Amniotic stem cell (primary cell): ENCODE results near the gene ATP6V0B.

Experiments
- DNase-seq: peaks from one replicate; lab custom pipeline; 2025; lab: John Stamatoyannopoulos, UW

The ATP6V0B gene

DNA sequence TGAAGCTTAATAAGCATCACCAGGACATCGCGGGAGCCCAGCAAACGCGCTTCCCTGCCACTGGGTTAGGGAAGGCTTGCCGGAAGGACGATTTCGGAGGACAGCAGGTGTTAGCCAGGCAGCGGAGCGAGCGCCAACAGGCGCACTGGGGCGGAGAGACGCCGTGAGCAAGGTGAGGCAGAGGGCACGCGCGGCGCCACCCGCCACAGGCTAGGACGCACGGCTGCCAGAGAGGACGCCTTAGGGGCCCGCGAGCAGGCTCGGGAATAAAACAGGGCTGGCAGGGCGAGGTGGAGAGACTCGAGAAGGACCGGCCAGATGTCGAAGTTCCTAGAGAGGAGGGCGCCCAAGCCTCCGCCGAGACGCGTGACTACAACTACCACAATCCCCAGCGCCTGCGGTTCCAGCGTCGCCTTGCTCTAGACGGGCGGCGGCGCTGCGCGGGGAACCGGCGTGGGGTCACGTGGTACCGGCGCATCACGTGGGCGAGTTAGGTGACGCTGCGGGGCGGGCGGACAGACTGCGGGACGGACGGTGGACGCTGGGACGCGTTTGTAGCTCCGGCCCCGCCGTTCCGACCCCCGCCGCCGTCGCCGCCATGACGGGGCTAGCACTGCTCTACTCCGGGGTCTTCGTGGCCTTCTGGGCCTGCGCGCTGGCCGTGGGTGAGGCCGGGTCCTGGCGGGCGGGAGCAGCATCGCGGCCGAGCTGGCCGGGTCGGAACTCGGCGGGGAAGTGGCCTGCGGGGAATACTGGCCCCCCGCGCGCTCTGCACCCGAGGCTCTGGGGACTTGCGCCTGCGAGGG is at the start of gene ATP6V0B:
Gene ATP6V0B (plus strand): TSS at position 518 of the 806 bp plus-strand sequence. CDS start 81 bp downstream, at position 599.
- peak; percentile 89 for DNase-seq

DNA sequence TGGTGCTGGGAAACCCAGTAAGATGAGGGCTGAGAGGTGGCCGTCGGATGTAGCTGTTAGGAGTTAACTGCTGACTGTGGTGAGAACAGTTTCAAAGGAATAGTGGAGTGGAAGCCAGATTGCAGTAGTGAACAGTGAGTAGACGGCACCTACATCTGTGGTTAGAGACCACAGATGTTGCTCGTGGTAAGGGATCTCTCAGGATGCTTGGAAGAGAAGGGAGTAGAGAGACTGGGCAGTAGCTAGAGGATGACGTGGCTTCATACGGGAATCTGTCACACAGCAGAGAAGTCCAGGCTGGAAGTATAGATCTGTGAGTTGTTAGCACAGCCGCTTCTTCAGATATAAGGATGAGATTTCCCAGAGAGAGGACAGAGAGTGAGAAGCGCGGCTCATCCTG is 48.9 kb upstream of the ATP6V0B start:
- no peak for DNase-seq

DNA sequence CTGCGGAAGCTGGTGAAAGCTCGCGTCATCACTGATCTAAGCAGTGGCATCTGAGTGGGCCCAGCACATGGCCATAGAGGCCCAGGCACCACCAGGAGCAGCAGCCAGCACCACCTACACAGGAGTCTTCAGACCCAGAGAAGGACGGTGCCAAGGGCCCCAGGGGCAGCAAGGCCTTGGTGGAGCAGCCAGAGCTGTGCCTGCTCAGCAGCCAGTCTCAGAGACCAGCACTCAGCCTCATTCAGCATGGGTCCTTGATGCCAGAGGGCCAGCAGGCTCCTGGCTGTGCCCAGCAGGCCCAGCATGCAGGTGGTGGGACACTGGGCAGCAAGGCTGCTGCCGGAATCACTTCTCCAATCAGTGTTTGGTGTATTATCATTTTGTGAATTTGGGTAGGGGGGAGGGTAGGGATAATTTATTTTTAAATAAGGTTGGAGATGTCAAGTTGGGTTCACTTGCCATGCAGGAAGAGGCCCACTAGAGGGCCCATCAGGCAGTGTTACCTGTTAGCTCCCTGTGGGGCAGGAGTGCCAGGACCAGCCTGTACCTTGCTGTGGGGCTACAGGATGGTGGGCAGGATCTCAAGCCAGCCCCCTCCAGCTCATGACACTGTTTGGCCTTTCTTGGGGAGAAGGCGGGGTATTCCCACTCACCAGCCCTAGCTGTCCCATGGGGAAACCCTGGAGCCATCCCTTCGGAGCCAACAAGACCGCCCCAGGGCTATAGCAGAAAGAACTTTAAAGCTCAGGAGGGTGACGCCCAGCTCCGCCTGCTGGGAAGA is 44.4 kb upstream of the ATP6V0B start:
- no peak for DNase-seq

DNA sequence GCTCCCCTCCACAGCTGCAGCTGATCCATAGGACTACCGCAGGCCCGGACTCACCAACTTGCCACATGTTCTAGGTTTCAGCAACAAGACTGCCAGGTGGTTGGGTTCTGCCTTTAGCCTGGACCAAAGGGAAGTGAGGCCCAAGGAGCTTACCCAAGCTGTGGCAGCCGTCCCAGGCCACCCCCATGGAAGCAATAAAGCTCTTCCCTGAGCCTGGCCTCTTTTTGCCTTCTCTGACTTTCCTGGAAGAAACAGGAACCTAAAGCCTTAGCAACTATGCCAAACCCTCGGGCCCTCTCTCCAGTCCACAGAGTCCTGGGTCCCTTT is 43.8 kb upstream of the ATP6V0B start:
- no peak for DNase-seq

DNA sequence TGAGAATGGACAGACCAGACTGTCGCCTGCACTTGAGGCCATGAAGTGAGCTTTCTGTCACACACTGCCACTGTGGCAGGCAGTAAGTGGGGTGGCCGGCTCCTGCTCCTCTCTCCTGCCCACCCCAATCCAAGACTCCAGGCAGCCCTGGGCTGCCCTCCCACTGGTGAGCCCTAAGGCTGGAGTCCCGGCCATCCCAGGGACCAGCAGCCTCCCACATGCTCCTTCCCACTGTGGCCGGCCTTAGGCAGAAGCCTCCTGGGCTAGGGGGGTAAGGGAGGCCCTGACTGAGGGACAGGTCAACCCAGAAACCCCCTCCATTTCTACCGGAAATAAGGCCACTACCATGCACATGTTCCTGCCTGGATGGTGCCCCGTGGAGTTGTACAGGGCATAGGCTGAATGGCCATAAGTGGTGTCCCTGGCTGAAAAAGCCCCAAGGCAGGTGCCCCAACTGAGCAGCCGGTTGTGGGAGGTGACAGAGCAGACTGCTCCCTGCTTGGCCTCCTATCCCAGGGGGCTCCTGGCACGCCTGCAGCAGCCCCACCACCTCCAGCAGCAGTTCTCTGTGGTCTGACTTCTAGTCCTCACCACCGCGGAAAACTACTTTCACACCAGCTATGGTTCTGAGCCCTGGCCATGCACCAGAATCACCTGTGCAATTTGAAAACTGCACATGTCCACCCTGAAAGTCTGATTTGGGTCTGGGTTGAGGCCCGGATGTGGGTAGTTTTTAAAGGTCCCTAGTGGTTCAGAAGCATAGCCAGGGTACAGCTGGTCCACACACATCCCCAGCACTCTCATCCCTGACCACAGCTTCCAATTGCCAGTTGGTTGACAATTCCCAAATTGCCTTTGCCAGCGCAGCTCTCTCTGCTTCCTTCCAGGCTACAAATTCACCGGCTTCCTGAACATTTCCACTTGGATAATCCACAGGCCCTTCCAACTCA is 42.8 kb upstream of the ATP6V0B start:
- DNase-seq: no peak

DNA sequence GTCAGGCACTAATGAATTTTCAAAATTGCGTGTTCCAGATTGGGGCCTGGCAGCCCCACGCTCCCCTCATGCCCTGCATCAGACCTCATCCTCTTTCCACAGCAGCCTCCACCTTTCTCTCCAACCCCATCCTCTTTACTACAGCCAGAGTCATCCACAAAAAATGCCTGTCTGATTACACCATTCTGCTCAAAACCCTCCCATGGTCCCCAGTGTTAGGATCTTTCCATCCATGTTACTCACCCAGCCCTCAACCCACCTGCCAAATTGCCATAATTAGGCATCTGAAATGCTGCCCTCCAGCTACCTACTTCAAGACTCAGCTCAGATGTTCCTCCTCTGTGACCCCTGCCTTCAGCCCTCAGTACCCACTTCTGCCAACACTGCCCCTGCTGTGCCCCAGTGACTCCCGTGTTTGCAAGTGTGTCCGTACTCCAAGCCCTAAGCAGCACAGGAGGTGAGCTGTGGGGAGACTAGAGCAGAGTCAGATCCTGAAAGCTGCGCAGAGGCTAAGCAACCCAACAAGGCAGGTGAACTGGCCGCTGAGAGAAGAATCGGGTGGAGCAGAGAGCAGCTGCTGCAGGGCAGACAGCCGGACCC is 41.9 kb upstream of the ATP6V0B start:
- no peak for DNase-seq

DNA sequence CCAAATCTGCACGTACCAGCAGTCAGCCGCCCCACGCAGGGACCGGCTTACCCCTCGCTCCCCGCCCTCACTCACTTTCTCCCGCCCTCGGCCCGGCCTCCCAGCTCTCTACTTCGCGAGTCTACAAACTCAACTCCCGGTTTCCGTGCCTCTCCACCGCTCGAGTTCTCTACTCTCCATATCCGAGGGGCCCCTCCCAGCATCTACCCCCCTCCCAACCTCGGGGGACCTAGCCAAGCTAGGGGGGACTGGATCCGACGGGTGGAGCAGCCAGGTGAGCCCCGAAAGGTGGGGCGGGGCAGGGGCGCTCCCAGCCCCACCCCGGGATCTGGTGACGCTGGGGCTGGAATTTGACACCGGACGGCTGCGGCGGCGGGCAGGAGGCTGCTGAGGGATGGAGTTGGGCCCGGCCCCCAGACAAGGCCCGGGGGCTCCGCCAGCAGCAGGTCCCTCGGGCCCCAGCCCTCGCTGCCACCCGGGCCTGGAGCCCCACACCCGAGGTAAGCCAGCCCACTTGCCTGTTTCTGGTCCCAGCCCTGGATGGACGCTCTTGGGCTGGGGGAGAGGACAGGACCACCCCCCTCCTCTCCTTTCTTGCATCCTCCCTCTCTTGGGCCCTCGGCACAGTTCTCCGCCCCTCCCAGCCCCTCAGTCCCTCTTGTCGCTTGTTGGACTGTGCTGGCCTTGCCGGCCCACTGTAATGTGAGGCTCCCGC is 41.2 kb upstream of the ATP6V0B start, which contains the start of gene ARTN:
Gene ARTN (plus strand): TSS at position 416 of the 715 bp plus-strand sequence. CDS start 1,856 bp downstream, outside the sequence.
- no peak for DNase-seq

DNA sequence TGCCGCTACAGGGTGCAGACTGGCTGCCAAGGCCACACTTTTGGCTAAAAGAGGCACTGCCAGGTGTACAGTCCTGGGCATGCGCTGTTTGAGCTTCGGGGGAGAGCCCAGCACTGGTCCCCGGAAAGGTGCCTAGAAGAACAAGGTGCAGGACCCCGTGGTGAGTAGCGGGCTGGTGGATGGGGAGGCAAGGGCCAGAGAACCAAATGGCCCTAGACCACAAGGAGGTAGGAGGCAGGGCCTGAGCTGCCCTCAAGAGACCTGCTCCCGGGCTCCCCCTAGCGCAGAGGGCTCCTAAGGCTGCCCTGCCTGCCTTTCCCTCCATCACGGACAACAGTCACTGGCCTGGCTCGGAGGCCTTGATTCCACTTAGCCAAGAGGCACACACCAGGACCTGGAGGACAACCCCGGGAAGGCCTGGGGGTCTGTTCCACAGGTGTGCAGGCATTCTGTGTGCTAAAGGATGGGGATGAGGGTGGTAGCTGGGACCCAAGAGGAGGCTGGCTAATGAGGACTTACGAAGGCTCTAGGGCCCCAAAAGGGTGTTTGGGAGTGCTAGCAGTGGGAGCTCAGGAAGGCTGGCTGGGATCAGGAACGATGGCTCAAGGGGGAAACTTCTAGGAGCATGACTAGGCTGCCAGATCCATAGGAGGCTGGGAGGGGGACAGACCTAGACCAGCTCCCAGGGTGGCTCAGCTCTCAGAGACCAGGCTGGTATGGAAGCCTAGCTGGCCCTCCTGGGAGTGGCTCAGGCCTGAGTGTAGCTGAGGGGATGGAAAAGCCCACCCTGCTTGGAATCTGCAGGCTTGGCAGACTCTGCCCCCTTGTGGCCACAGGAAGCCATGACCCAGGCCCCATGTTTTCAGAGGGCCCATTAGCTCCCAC is 40.4 kb upstream of the ATP6V0B start:
- DNase-seq: peak; percentile 20

DNA sequence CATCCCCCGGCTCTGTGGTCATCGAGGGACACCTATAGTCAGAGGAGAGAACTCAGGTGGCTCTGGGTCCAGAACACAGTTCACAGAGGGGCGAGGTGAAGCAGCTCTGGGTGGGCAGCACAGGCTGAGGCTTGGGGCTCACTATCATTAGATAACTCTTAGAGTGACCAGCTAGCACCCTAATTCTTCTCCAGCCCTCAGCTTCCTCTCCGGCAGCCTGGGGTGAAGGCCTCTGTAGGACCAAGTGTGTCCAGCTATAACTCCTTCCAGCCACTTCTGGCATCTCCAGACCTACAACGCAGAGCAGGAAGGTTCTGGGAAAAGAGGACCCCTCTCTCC is 39.8 kb upstream of the ATP6V0B start:
- no peak for DNase-seq

DNA sequence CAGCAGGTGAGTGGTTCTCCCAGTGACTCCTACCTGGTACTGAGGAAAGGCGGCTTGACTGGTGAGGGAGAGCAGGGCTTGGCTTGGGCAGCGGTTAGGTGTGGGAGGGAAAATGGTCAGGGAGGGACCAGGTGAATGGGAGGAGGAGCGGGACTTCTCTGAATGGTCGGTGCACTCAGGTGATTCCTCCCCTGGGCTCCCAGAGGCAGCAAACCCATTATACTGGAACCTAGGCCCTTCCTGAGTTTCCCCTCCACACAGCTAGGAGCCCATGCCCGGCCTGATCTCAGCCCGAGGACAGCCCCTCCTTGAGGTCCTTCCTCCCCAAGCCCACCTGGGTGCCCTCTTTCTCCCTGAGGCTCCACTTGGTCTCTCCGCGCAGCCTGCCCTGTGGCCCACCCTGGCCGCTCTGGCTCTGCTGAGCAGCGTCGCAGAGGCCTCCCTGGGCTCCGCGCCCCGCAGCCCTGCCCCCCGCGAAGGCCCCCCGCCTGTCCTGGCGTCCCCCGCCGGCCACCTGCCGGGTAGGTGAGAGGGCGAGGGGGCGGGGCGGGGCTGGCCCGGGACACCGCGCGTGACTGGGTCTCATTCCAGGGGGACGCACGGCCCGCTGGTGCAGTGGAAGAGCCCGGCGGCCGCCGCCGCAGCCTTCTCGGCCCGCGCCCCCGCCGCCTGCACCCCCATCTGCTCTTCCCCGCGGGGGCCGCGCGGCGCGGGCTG is 38.9 kb upstream of the ATP6V0B start:
- no peak for DNase-seq

DNA sequence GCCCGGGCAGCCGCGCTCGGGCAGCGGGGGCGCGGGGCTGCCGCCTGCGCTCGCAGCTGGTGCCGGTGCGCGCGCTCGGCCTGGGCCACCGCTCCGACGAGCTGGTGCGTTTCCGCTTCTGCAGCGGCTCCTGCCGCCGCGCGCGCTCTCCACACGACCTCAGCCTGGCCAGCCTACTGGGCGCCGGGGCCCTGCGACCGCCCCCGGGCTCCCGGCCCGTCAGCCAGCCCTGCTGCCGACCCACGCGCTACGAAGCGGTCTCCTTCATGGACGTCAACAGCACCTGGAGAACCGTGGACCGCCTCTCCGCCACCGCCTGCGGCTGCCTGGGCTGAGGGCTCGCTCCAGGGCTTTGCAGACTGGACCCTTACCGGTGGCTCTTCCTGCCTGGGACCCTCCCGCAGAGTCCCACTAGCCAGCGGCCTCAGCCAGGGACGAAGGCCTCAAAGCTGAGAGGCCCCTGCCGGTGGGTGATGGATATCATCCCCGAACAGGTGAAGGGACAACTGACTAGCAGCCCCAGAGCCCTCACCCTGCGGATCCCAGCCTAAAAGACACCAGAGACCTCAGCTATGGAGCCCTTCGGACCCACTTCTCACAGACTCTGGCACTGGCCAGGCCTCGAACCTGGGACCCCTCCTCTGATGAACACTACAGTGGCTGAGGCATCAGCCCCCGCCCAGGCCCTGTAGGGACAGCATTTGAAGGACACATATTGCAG is 38.2 kb upstream of the ATP6V0B start:
- DNase-seq: no peak

DNA sequence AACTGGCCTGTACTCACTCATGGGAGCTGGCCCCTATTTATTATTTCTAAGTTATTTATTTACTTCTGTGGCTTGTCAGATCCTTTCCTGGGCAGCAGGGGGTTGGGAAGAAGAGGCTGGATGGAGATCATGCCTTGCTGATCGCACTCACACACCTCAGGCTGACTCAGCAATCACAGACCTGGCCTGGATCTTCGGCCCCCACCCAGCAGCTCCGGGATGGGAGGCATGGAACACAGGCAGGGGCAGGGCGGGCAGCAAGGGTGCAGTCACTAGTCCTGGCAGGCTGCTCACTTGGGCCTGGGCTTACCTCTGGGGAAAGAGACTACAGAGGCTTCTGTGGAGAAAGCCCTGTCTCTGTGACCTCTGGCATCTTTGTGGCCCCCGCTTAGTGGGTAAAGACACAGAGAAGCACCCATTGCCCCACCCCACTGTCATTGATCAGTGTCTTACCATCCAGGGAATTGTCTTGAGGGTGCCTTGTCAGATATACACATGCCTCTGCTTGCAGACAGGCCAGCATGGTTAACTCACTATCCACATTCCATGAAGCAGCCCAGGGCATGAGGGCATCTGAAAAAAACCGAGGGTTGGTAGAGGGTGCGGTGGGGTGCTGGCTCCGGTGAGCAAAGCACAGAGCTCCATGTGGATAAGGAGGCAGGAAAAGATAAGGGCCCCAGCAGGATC is 37.4 kb upstream of the ATP6V0B start:
- DNase-seq: no peak

DNA sequence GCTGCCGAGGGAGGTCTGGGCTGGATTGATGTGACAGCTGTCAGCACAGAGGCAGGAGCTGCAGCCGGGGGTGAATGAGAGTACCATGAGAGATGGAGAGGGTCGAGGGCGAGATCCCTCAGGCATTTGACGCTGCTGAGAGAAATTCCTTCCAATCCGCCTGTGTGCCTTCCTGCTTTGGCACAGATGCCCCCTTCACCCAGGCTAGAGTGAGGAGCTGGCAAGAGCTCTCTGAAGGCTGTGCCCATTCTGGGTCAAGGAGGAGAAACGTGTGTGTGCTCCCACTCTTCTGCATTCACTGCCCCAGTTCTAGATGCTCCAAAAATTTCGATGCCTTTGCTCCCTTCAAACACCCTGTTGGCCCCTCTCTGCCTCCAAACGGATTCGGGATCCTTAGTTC is 36.4 kb upstream of the ATP6V0B start:
- DNase-seq: no peak

DNA sequence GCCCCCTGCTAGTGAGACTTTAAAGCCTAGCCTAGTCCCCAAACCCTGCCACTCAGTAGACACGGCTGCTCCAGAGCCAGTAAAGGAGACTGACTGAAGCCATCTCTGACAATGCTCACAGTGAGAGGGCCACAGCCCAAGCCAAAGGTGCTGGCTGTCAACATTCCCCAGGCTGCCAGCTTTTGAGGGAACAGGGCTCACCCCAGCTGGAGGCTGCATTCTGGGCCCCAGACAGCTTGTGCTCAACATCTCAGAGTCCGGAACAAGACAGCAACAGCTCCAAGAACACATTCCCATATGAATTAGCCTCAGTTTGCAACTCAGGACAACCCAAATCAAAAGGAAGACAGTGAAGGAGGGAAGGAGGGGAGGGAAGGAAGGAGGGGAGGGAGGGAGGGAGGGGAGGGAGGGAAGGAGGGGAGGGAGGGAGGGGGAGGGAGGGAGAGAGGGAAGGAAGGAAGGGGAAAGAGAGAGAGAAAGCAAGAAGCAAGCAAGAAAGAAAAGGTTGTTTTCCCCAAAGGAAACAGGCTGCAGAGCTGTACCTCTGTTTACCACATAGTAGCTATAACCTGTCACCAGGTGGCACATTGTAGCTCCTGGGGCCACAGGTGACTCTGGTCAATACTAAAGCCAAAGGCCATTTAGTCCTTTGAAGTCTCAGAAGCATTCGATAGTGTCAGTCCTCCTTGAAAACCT is 35.7 kb upstream of the ATP6V0B start:
- DNase-seq: no peak

DNA sequence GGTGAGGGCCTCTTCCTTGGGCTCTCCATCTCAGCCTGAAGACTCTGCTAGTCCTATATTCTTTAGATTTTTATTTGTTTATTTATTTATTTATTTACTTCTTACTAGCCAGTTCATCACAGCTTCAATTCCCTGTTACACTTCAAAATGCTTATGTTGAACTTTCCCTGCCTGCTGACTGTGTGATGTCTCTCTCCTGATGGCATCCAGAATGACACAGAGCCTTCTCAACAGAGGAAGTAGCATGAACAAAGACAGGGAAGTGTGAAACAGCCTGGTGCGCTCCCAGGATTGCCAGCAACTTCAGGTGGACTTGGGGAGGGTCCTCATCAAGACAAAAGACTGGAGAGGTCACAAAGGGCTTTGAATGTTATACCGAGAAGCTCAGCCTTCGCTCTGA is 32.3 kb upstream of the ATP6V0B start:
- no peak for DNase-seq

DNA sequence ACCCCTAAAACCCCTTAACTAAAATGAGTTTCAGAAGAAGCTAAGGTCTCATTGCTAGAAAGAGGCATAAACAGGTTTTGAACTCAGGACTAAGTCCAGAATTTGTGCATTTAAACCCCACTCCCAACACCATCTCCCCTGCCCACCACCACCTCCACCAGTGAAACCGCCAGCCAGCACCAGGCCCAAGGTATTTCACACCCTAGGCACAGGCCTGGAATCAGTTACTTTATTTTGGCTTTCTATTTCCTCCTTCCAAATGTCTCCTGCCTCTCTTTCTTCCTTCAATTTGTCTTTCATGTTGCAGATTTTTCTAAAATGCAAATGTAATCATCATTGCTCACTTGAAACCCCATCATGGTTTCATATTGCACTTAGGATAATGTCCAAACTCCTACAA is 29.9 kb upstream of the ATP6V0B start:
- no peak for DNase-seq

DNA sequence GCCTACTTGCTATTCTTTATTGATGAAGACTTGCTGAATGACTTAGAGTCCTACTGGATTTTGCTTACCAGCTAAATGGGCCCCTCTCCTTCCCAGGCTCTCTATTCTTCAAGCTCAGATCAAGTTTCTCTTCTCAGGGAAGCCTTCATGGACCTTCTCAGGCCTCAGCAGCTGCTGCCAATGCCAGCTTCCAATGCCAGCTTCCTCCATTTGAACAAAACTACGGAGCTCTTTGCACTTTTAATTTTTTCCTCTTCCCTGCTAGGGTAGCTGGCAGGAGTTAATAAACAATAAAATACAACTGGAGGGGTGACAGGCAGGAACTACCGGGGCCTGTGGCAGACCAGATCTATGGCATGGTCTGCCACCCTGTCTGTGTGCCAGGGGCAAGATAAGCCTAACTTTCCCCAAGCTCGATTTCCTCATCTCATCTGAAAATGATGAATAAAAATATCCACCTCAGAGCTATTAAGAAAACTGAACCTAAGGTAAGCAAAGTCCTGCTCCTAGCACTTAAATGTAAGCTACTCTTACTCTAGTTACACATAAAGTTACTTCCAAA is 29.0 kb upstream of the ATP6V0B start:
- no peak for DNase-seq
